Glomerular endothelial cell (primary cell): ENCODE measurements around the gene TRAK1. TPM values are rescaled to one million over a fixed set of nuclear protein-coding genes. Genes with fewer than 3 reads are reported as not detected.
A peak's percentile ranks its signal among the peaks of the same experiment; 100 is the strongest.

Source experiments
- DNase-seq: peaks from one replicate; pipeline ENCODE4 v3.0.0-alpha.2; 2011; ENCODE audit warnings: low read depth, low spot score; ENCODE audit errors: extremely low read depth
- total RNA-seq: library from RNA; depleted of rRNA; stranded (reverse); fragments of >200 nt; gene quantifications from 2 replicates; pipeline ENCODE4 v1.2.3, GENCODE V29; 2015

The TRAK1 gene
- total RNA-seq, 1 donor from 2014 or later: 58.7 TPM

GRCh38 chr3:42066516-42067181 lies 24.5 kb upstream of the TRAK1 start:
- DNase-seq: no peak

GRCh38 chr3:42067326-42067725 lies 23.8 kb upstream of the TRAK1 start:
- DNase-seq: no peak

GRCh38 chr3:42068303-42069088 lies 22.7 kb upstream of the TRAK1 start:
- DNase-seq: no peak

- no peak for DNase-seq
Observed at GRCh38 chr3:42070089-42070488, 21.1 kb upstream of the TRAK1 start.

GRCh38 chr3:42070524-42070923 lies 20.6 kb upstream of the TRAK1 start:
- no peak for DNase-seq

- DNase-seq: peak; percentile 82
Observed at GRCh38 chr3:42071904-42072812, 19.0 kb upstream of the TRAK1 start.

- DNase-seq: no peak
Observed at GRCh38 chr3:42072831-42073301, 18.3 kb upstream of the TRAK1 start.

GRCh38 chr3:42077785-42078184 lies 13.4 kb upstream of the TRAK1 start:
- no peak for DNase-seq

- DNase-seq: no peak
Observed at GRCh38 chr3:42078677-42079076, 12.5 kb upstream of the TRAK1 start.

GRCh38 chr3:42079701-42080452 lies 11.3 kb upstream of the TRAK1 start:
- DNase-seq: no peak

GRCh38 chr3:42080453-42080872 lies 10.7 kb upstream of the TRAK1 start:
- DNase-seq: no peak

- no peak for DNase-seq
Observed at GRCh38 chr3:42081838-42082473, 9.2 kb upstream of the TRAK1 start.

GRCh38 chr3:42084586-42084985 lies 6.6 kb upstream of the TRAK1 start:
- no peak for DNase-seq

- no peak for DNase-seq
Observed at GRCh38 chr3:42085641-42086376, 5.3 kb upstream of the TRAK1 start.

- no peak for DNase-seq
Observed at GRCh38 chr3:42088803-42089530, 2.2 kb upstream of the TRAK1 start.

GRCh38 chr3:42092006-42092405 lies 849 bp downstream of the TRAK1 start:
- DNase-seq: no peak

GRCh38 chr3:42094128-42094527 lies 3.0 kb downstream of the TRAK1 start:
- no peak for DNase-seq

GRCh38 chr3:42094691-42095391 lies 3.7 kb downstream of the TRAK1 start:
- no peak for DNase-seq
